Loucy (cell line): ENCODE data around the gene CRAMP1.

ENCODE experiments used
- EZH2phosphoT487 ChIP-seq: fragments of 200-600 bp; IDR thresholded peaks from 2 replicates; pipeline ENCODE4 v1.6.1; 2018; ENCODE audit warnings: antibody characterized with exemption, mild to moderate bottlenecking, moderate library complexity, borderline replicate concordance
- TF ChIP-seq, protein P1 (sequence below): fragments of 200-600 bp; sonication (generic); conservative IDR thresholded peaks from 2 replicates; pipeline ENCODE4 v1.5.1; 2014; ENCODE audit warnings: mild to moderate bottlenecking, antibody characterized with exemption, low read length

DNA sequence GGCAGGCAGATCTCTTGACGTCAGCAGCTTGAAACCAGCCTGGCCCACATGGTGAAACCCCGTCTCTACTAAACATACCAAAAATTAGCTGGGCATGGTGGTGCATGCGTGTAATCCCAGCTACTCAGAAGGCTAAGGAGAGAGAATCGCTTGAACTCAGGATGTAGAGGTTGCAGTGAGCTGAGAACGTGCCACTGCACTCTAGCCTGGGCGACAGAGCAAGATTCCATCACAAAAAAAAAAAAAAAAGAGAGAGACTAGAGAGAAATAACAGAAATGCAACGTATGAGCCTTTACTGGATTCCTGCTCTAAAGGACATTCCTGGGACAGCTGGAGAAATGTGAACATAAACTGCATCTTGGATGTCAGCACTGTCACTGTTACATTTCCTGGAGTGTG lies 11.1 kb upstream of the CRAMP1 start:
- TF ChIP-seq, protein P1, sequence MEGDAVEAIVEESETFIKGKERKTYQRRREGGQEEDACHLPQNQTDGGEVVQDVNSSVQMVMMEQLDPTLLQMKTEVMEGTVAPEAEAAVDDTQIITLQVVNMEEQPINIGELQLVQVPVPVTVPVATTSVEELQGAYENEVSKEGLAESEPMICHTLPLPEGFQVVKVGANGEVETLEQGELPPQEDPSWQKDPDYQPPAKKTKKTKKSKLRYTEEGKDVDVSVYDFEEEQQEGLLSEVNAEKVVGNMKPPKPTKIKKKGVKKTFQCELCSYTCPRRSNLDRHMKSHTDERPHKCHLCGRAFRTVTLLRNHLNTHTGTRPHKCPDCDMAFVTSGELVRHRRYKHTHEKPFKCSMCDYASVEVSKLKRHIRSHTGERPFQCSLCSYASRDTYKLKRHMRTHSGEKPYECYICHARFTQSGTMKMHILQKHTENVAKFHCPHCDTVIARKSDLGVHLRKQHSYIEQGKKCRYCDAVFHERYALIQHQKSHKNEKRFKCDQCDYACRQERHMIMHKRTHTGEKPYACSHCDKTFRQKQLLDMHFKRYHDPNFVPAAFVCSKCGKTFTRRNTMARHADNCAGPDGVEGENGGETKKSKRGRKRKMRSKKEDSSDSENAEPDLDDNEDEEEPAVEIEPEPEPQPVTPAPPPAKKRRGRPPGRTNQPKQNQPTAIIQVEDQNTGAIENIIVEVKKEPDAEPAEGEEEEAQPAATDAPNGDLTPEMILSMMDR, result no peak
- no peak for TF ChIP-seq EZH2phosphoT487
